ENCODE results near the gene CREG2.
"Not testable (repeated sequence)": the region's sequence is repeated elsewhere in the genome, so short reads cannot be mapped to it uniquely, and the experiment has no call there.

CREG2 gene

DNA sequence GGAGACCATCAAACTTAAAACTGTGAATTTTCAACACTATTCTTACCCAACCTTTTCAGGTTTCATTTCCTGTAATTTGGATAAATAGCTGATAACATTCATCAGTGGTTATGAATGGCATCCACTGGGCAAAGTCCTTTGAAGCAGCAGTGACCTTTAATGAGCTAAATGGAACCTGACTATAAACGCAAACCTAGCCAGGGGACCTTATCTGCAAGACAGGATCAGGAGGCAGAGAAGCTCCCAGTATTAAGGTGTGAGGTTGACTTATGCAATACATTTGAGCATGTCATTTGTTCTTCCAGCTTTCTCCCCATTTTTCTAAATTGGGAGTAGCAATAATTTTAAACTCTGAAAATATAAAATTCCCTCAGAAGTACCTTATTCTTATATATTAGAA, 38.4 kb downstream of the CREG2 start:
- no peak for DNase-seq

DNA sequence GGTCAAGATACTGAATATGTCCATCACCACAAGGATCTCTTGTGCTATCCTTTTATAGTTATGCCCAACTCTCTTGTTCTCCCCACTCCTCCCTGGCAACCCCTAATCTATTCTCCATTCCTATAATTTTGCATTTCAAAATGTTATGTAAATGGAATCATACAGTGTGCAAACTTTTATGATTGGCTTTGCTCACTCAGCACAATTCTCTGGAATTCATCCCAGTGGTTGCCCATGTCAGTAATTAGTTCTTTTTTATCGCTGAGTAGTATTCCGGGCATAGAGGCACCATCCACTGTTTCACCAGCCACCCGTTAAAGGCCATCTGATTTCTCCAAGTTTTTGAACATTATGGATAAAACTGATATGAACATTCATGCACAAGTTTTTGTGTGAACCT, 40.4 kb downstream of the CREG2 start:
- DNase-seq: no peak

DNA sequence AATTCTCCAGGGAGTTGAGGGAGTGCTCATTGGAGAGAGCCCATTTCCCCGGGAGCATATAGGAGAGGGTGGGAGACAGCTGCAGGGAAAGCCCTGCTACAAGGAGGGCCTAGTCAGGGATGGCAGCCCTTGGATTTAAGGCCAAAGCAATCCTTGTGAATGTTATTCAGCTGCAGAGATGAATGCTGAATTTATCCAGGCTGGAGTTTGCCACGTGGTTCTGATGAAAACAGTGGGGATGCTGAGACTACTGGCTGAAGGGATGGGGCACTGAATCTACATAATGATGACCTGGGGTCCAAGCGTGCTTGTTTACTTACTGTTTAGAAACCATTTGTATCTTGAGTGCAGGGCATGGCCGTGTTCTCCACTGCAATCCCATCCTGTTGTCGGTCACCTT, 43.2 kb downstream of the CREG2 start:
- DNase-seq: peak in 16 of 56 donors; percentile 20 to 63 (median 36)

DNA sequence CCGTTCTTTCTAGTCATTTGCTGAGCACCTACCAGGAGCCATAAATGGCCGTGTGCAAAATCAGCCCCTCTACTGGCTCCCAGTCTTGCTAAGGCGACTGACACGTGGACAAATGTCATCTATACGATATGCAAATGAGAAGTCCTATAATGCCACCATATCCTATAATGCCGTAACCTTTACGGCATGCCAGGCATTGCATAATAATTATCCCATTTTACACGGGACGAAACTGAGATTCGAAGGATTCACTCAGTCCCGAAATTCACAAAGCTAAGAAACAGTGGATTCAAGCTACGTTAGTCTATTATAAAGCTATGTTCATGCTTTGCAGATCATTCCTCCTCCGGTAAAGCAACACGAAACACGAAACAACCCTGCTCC, 44.7 kb downstream of the CREG2 start:
- DNase-seq: no peak

DNA sequence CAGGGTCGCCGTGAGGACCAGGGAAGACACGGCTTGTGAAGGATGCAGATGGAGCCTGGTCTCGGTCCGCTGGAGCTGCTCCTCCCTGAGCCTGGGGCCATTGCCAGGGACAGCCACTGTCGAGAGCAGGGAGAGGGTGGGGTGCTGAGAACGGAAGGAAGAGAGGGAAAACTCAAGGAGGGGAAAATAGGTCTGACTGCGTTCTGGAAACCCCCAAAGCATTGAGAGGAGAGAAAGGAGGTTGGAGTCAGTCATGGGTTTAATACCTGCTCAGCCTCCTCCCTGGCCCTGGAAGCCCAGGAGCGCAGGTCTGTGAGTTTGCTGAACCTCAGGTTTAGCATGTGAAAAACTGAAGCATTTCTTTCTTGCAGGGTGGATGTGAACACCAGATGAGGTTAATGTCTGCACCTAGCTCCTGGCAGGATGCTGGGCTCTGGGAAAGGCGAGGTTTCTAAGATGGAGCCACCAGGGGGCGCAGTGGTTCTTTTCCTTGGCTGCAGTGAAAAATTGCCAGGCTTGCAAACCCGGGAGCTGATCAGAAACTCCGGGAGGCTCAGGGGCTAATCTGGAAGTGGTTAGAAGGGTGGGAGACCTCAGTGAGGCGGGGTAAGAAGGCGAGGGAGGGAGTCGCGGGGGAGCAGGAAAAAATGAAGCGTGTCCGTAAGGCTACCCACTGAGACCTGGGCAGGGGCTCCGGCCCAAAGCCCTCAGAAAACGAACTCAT, 45.2 kb downstream of the CREG2 start:
- DNase-seq: peak in 50 of 56 donors; percentile 17 to 87 (median 60)

DNA sequence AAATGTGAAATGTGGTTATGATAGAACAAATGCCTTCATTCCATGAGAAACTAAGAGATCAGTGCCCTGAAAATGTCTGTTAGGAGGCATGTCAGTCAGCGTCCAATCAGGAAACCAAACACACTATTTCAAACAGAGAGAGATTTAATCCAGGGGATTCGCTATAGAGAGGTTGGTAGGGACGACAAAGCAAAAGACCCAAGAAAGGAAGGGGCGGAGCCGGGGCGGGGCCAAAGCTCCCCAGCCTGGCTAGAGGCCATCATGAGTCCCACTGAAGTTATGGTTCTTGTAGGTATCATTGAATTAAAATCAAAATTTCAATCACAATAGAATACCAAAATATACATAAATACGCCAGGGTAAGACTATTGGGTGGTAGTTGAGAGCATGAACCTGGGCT, 45.9 kb downstream of the CREG2 start:
- no peak for DNase-seq

DNA sequence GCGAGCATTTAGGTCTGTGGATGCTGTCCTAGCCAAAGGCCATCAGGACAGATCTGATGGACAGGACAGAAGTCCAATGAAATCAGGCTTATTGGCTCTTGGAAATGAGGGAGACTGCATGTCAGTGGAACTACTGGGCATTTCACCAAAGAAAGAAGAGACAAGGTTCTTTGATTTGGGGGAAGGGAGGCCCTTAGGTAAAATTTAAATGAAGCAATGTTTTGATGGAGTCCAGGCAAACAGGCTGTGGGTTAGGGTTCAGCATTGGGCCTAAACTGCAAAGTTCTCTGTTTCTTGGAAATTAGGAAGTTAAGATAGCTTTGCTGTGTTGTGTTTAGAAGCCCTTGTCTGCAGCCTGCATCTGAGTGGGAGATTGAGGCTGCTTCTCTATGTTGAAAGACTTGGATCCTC, 47.2 kb downstream of the CREG2 start:
- no peak for DNase-seq

DNA sequence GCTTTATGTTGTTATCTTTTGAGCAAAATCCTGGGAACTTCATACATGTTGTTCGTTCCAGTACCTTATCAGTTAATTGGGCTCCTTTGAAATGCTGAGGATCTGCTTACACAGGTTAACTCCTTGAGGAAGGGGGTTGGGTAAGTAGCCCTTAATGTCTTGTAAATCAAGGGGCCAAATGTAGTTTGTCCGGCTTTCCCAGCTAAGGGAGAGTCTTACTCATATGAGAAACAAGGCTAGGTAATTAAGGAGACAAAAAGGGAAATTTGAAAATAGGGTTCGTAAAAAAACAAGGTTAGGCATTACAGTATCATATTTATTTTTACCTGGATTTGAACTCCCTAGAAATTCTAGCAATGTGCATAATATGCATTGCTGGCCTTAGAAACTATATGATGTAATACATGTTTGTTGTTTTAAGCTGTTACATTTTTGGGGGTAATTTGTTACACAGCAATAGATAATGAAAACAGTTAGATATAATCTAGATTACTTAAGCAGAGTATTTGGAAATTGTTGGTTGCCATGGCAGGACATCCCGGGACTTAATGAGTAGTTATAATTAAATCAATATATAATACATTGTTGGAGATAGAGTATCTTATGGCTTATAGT, 47.9 kb downstream of the CREG2 start:
- no peak for DNase-seq

DNA sequence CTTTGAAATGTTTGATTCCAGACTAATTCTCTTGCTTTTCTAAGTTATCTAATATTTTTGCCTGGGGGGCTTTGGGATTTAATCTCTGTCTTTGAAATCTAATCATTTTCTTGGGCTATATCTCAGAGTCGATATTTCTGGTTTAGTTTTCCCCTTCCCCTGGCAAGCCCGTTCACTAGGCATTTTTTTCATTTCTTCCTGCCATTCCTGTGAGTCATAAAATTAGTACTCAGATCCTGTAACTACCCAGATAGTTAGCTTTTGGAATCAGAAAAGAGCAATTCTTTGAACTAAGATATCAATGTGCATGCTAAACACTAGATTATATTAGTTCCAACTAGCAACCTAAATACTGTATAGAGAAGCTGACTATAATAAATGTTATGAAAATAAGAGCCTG, 49.4 kb downstream of the CREG2 start:
- DNase-seq: no peak

DNA sequence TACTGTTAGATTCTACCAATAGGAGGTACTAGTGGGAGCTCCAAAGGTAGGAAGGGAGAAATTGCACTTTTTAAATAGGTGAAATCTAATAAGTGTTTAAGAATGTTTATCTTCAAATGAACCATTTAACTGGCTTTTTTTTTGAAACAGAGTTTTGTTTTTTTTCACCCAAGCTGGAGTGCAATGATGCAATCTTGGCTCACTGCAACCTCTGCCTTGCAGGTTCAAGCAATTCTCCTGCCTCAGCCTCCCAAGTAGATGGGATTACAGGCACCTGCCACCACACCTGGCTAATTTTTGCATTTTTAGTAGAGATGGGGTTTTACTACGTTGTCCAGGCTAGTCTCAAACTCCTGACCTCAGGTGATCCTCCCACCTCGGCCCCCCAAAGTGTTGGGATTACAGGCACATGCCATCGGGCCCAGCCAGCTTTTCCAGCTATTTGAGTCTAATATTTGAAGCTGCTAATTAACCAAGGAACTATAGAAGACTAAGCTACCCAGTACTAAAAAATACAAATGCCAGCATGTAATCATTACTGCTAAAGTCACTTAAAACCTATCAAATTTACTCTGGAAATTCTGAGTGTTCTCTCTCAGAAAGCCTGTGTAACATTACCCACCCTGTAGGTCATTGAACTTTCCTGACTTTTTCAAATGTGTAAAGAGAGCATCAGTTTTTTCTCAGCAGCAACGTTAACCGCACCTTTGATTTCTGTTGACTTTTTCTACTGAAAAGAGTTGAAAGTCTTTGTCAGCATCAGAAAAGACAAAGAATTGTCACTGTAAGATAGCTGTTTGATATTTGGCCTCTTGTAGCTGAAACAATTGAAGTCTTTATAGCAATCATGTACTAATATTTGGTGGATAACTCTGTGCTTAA, 54.2 kb downstream of the CREG2 start:
- DNase-seq: no peak

DNA sequence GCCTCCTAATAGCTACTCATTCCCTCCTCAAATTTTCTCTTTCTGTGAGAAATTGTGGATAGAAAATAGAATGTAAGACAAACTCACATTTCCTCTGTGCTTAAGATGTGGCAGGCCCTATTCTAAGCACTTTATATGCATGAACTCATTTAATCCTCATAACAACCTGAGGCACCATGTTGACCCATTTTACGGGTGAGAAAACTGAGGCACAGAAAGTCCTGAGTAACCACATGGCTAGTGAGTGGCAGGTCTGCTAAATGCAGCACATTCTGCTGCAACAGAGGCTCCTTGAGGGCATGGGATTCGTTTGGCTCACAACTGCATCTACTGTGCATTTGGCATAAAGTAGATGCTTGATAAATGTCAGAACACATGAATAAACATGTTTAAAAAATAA, 56.1 kb downstream of the CREG2 start:
- DNase-seq: no peak

DNA sequence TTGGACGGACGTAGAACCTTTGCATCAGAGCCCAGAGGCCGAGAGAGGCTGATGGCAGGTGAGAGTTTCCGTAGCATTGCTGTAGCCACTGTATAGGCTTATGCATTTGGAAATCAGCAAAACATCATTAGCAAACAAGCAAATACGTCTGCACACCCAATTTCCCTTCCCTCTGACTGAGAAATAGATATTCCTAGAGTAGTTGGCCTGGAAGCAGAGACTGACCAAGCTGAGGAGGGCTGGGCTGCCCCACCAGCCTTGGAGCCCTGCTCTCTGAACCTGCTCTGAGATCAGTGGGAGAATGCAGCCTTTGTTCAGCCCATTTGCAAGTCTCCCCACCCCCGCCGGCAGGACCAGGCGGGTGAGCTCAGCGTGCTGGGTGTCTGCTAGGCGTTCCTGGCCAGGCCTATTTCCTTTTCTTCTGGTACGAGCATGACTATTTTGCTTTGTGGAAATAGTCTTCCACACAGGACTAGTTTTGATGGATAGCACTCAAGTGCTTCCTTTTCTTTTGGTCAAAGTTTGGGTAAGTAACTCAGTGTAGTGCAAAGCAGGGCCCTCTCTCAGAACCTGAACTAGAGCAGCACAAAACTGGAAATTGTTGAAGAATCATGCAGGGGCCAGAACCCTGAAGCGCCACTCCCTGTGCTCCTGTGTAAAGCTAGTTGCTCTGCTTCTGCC, 56.9 kb downstream of the CREG2 start:
- DNase-seq: peak in 43 of 56 donors; percentile 14 to 81 (median 52)

DNA sequence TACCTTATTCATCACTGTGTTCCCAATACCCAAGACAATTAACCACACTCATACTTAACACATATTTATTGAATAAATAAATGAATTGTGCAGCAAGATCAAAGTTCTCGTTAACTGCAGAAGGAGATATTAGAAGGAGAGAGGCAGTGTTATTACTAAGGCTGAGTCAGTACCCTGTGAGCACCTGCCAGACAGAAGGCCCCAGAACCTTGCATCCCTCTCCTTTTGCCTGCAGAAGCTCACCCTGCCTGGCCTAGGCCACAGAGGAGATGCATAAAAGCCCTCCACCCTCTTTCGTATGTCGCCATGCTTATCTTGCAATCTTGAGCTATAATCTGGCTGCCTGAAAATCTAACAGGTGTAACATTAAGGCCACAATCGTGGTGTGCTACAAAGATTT, 58.3 kb downstream of the CREG2 start:
- no peak for DNase-seq

DNA sequence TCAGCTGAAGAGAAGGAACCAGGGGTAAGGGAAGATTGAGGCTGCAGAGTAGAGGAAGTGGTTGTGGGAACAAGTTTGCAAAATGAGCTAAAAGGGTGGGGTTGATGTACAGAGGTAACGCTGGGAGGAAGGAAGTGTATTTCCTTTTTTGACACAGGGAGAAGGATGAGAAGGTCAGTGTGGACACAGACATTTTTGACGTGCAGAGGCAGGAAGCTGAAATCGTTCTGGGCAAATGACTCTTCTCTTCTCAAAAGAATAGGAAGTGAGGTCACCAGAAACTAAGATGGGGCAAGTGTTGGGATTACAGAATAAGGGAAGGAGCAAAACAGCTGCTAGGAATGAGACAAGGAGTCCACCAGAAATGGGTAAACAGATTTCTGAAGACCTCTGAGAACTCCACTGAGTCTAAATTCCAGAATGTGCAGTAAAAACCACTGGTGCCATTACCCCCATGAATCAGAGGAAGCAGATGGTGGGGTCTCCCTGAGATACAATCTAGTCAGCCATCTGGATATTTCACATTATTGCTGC, 58.8 kb downstream of the CREG2 start:
- DNase-seq: peak in 2 of 56 donors; percentile 17 to 36

DNA sequence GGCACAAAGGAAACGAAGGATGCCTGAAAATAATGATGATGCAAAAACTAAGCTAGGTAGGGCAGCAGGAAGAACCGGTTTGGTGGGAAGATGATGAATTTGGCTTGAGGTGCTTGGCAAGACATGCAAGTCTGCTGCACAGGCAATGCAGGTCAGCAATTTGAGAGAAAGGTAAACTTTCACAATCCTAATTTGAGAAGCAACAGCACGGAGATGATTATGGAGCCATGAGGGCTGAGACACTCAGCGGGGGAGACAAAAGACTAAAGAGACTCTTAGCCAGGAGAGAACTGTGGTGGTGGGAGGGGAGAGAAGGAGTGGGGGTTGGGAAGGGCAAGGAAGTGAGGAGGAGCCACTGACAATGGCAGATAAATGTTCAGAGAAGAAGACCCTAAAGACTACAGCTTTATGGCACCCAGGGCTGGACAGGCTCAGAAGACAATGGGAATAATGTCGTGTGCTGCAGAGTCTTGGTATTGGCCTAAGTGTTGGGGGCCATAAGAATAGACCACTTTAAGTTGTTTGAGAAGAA, 59.4 kb downstream of the CREG2 start:
- DNase-seq: no peak

DNA sequence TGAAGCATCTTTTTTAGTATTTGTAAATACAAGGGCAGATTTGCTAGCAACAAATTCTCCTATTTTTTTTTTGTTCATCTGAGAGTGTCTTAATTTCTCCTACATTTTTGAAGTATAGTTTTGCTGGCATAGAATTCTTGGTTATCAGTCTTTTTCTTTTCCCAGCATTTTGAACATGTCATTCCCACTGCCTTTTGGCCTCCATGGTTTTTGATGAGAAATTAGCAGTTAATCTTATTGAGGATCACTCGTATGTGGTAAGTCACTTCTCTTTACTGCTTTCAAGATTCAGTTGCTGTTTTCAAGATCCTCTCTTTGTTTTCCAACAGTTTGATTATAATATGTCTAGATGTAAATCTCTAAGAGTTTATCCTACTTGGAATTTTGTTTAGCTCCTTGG, 61.9 kb downstream of the CREG2 start:
- no peak for DNase-seq

DNA sequence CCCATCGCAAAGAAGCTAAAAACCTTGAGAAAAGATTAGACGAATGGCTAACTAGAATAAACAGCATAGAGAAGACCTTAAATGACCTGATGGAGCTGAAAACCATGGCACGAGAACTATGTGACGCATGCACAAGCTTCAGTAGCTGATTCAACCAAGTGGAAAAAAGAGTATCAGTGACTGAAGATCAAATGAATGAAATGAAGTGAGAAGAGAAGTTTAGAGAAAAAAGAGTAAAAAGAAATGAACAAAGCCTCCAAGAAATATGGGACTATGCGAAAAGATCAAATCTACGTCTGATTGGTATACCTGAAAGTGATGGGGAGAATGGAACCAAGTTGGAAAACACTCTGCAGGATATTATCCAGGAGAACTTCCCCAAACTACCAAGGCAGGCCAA, 70.7 kb downstream of the CREG2 start:
- not testable (repeated sequence) for DNase-seq

DNA sequence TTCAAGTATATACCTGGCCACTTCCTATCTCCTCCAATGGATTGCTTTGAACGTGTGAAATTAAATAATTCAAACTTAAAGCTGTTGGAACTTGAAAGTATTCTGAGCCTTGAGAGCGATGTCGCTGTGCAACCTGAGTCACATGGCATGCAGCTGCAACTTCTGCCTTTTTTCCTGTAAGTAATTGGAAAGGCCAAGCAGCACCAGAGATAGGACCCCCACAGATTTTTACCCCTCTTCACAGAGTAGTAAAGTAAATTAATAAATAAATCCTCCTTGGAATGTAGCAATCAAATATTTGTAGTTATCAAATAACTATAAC, 75.6 kb downstream of the CREG2 start:
- no peak for DNase-seq

DNA sequence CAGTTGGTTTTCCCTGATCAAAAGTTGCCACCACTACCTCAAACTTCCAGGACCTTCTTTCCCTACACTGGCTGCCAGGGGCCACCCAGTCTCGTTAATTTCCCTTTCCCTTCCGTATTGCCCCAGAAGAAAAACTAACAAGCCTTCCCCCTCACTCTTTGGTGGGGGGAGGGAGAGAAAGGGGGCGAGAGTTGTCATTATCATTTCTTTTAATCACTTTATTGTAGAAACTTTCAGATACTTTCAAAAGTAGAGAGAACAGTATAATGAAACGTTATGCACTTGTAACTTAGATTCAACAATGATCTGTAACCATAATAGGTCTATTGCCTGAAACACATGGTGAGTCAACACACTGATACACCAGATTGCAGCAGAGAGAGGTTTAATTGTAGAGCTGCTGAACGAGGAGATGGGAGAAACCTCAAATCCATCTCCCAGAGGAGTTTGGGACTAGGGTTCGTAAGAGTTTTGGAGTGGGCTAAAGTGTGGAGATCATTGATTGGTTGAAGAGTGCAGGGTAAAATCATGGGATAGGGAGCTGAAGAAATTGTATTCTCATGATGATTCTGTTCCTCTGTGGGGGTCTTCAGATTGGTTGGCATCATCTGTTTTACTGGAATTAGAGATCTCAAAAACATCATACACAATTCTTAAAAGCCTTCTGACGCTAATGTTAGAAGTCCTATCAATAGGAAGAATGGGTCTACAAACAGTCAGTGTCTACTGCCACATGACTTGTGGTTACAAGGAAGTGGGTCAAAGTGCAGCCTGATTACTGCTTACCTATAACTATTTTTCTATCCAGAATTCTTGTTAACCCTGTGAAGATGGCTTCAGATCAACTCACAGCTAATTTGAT, 76.2 kb downstream of the CREG2 start:
- DNase-seq: no peak

DNA sequence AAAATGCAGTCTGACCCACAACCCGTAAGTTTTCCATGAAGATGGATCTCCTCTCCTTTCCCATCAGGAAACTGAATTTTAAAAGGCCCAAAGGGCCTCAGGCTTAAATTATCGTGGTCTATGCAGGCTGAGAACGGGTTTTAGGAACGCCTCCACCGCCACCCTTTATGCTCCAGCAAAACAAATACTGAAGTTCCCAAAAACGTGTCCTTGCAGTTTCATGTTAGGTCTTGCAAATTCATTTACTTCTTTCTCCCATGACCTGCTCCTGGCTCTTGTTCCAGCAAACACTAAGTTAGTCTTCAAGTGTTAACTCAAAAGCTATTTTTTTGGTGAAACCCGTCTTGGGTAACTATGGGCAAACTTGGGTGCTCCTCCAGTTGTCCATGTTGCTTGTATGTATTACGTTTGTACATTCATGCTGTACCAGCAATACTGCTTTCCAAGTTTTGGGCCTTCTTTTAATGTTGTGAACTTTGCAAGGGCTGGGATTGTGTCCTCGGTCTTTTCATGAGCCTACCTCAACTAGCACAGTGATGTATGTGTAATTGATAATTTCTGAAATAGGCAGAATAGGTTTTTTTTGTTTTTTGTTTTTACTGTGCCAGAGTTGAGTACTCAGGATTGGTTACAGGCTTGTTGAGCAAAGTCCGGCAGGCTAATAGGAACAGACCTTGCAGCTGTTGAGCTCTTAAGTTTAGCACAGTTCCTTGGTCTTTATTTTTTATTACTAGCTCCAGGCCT, 77.0 kb downstream of the CREG2 start:
- DNase-seq: no peak

Data from amygdala (tissue), 56 donors.